ENCODE measurements around the gene KRT75. TPM values are rescaled to one million over a fixed set of nuclear protein-coding genes. Genes with fewer than 3 reads are reported as not detected.
A peak's percentile ranks its signal among the peaks of the same experiment; 100 is the strongest.

KRT75 gene
- total RNA-seq, 1 experiment from 2014 or later, result not detected

- intact Hi-C loops (cut with micrococcal nuclease; ENCODE audit: unreplicated experiment), result no loop called here
- no TSS peak for BruUV-seq (replicated peaks)
- H3K27me3 ChIP-seq (replicated peaks; ENCODE audit: insufficient read depth, low read depth, low read length, poor library complexity), result peaks cover 3% of the 10 kb centered on the region
- no peaks in the 10 kb centered on the region for H3K36me3 ChIP-seq (ENCODE audit: insufficient read depth, low read length, poor library complexity, severe bottlenecking)
- no peaks in the 10 kb centered on the region for H3K9me3 ChIP-seq (ENCODE audit: low read depth, low read length, poor library complexity, severe bottlenecking)
- H3K27ac ChIP-seq (ENCODE audit: low read depth, low read length, poor library complexity, severe bottlenecking), result no peak overlapping the region
- no peak for TF ChIP-seq CTCF (conservative IDR thresholded peaks at IDR 0.05; ENCODE audit: low read depth, low read length)
- no peak for TF ChIP-seq EZH2 (IDR thresholded peaks at IDR 0.05; ENCODE audit: borderline replicate concordance, low read depth, low read length, poor library complexity, severe bottlenecking)
- DNase-seq (ENCODE audit: low spot score), result peak; percentile 48
- ChIA-PET CTCF (no interaction called here), POLR2A (ENCODE audit: low non-redundant PET) (no interaction called here)
- no peaks in the 10 kb centered on the region for H3K4me1 ChIP-seq (ENCODE audit: insufficient read depth, low read length, poor library complexity, severe bottlenecking)
- H3K4me3 ChIP-seq (ENCODE audit: low read depth, low read length, poor library complexity, severe bottlenecking), result no peak overlapping the region
Measured at GRCh38 chr12:52441320-52441911, 7.2 kb upstream of the KRT75 start.

DNA sequence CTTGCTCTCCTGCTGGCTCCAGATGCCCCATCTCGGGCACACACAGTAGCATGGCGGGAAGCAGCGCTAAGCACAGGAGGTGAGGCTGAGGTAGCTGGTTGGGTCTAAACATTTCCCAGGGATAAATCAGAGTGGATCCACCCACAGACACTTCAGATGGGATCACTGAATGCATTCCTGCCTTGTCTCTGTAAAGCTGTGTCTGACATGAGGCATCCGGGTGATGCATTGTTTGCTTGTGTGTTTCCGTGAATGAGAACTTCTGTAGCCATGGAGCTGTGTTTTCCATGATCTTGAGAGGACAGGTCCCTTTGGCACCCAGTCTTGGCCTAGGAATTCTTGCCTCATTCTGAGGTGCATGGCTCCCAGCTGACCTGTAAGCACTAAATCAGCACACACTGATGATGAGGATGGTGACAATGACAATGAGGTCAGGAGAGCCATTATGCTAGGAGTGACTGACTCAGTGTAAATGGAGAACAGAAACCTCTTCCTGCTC is 6.7 kb upstream of the KRT75 start:
- H3K27ac ChIP-seq (ENCODE audit: low read depth, low read length, poor library complexity, severe bottlenecking), result no peak overlapping the region
- no peak overlapping the region for H3K4me3 ChIP-seq (ENCODE audit: low read depth, low read length, poor library complexity, severe bottlenecking)
- H3K36me3 ChIP-seq (ENCODE audit: insufficient read depth, low read length, poor library complexity, severe bottlenecking), result no peaks in the 10 kb centered on the region
- no peaks in the 10 kb centered on the region for H3K4me1 ChIP-seq (ENCODE audit: insufficient read depth, low read length, poor library complexity, severe bottlenecking)
- POLR2A ChIA-PET (ENCODE audit: low non-redundant PET), result no interaction called here
- DNase-seq (ENCODE audit: low spot score), result no peak
- CTCF ChIA-PET, result no interaction called here
- BruUV-seq (replicated peaks), result no TSS peak
- H3K9me3 ChIP-seq (ENCODE audit: low read depth, low read length, poor library complexity, severe bottlenecking), result no peaks in the 10 kb centered on the region
- intact Hi-C loops (cut with micrococcal nuclease; ENCODE audit: unreplicated experiment), result no loop called here
- TF ChIP-seq EZH2 (IDR thresholded peaks at IDR 0.05; ENCODE audit: borderline replicate concordance, low read depth, low read length, poor library complexity, severe bottlenecking) (no peak), CTCF (conservative IDR thresholded peaks at IDR 0.05; ENCODE audit: low read depth, low read length) (no peak)
- no peaks in the 10 kb centered on the region for H3K27me3 ChIP-seq (replicated peaks; ENCODE audit: insufficient read depth, low read depth, low read length, poor library complexity)

GRCh38 chr12:52439845-52440244 is 5.7 kb upstream of the KRT75 start:
- no peak for DNase-seq (ENCODE audit: low spot score)
- H3K9me3 ChIP-seq (ENCODE audit: low read depth, low read length, poor library complexity, severe bottlenecking), result no peaks in the 10 kb centered on the region
- no peaks in the 10 kb centered on the region for H3K4me1 ChIP-seq (ENCODE audit: insufficient read depth, low read length, poor library complexity, severe bottlenecking)
- H3K27me3 ChIP-seq (replicated peaks; ENCODE audit: insufficient read depth, low read depth, low read length, poor library complexity), result no peaks in the 10 kb centered on the region
- CTCF ChIA-PET, result no interaction called here
- intact Hi-C loops (cut with micrococcal nuclease; ENCODE audit: unreplicated experiment), result no loop called here
- BruUV-seq (replicated peaks), result no TSS peak
- POLR2A ChIA-PET (ENCODE audit: low non-redundant PET), result no interaction called here
- H3K27ac ChIP-seq (ENCODE audit: low read depth, low read length, poor library complexity, severe bottlenecking), result no peak overlapping the region
- TF ChIP-seq EZH2 (IDR thresholded peaks at IDR 0.05; ENCODE audit: borderline replicate concordance, low read depth, low read length, poor library complexity, severe bottlenecking), result no peak
- TF ChIP-seq CTCF (conservative IDR thresholded peaks at IDR 0.05; ENCODE audit: low read depth, low read length), result no peak
- no peaks in the 10 kb centered on the region for H3K36me3 ChIP-seq (ENCODE audit: insufficient read depth, low read length, poor library complexity, severe bottlenecking)
- H3K4me3 ChIP-seq (ENCODE audit: low read depth, low read length, poor library complexity, severe bottlenecking), result no peak overlapping the region

Measured in A673 (cell line).